Aorta (tissue), 4 donors: ENCODE results near the gene GNRH2. TPM values are rescaled to one million over a fixed set of nuclear protein-coding genes. Genes with fewer than 3 reads are reported as not detected.

Experiments
- polyA plus RNA-seq, 2 donors: library from polyadenylated mRNA; stranded (reverse); fragments of 200-250 nt; gene quantifications; one replicate each; pipeline ENCODE4 v1.2.3, GENCODE V29; 2013
- total RNA-seq, 2 donors: library from RNA; stranded (reverse); fragmentation: NEBNext Ultra II Directional; extraction: Animal tissue kit (Norgen Biotek cat#: 25700); gene quantifications; one replicate each; pipeline ENCODE4 v1.2.1, GENCODE V29; 2021
- donor health status: healthy with polysubstance abuse.
- donor health status: Bipolar disorder and iron deficiency.
- donor health status: DM: no; HTN: no; CAD: no.
- donor health status: DM: yes; HTN: yes; CAD: no.

GNRH2 gene
- total and polyA plus RNA-seq, 4 donors: 0.49 to 0.69 TPM; not detected in 2

Other genes starting within 250 kb of the GNRH2 start
- gene CPXM1, start 243.0 kb upstream of the GNRH2 start, total RNA-seq: 1 to 10 TPM; 3.4 to 3.7 TPM
- gene CPXM1, start 243.0 kb upstream of the GNRH2 start, polyA plus RNA-seq: under 1 TPM in 1 of 2 donors, not detected in 1; 0.23 TPM
- gene C20orf141, start 228.6 kb upstream of the GNRH2 start, total RNA-seq: not detected
- gene C20orf141, start 228.6 kb upstream of the GNRH2 start, polyA plus RNA-seq: not detected
- gene TMEM239, start 227.3 kb upstream of the GNRH2 start, total RNA-seq: not detected
- not detected for gene TMEM239, start 227.3 kb upstream of the GNRH2 start, polyA plus RNA-seq
- gene PCED1A, start 203.0 kb upstream of the GNRH2 start, total RNA-seq: 10 to 100 TPM; 28.4 to 50.7 TPM
- 100 to 1,000 TPM in 1 of 2 donors, 10 to 100 TPM in 1; 19.2 to 178 TPM for gene PCED1A, start 203.0 kb upstream of the GNRH2 start, polyA plus RNA-seq
- gene VPS16, start 202.9 kb upstream of the GNRH2 start, total RNA-seq: 10 to 100 TPM; 29.5 to 51.2 TPM
- gene VPS16, start 202.9 kb upstream of the GNRH2 start, polyA plus RNA-seq: 100 to 1,000 TPM in 1 of 2 donors, 1 to 10 TPM in 1; 9.1 to 102 TPM
- gene PTPRA, start 170.1 kb upstream of the GNRH2 start, total RNA-seq: 10 to 100 TPM; 60.2 to 69.7 TPM
- gene PTPRA, start 170.1 kb upstream of the GNRH2 start, polyA plus RNA-seq: 10 to 100 TPM; 15.9 to 38.7 TPM
- 10 to 100 TPM; 19.6 to 23.5 TPM for gene MRPS26, start 2.4 kb downstream of the GNRH2 start, total RNA-seq
- gene MRPS26, start 2.4 kb downstream of the GNRH2 start, polyA plus RNA-seq: 10 to 100 TPM; 34.8 to 50.5 TPM
- gene OXT, start 28.0 kb downstream of the GNRH2 start, total RNA-seq: not detected
- 1 to 10 TPM; 2.2 to 6.3 TPM for gene OXT, start 28.0 kb downstream of the GNRH2 start, polyA plus RNA-seq
- gene AVP, start 41.1 kb downstream of the GNRH2 start, total RNA-seq: not detected
- gene AVP, start 41.1 kb downstream of the GNRH2 start, polyA plus RNA-seq: not detected
- gene FASTKD5, start 116.2 kb downstream of the GNRH2 start, total RNA-seq: 10 to 100 TPM; 10.3 to 10.9 TPM
- gene FASTKD5, start 116.2 kb downstream of the GNRH2 start, polyA plus RNA-seq: 1 to 10 TPM; 4.4 to 9.8 TPM
- gene UBOX5, start 116.2 kb downstream of the GNRH2 start, total RNA-seq: 1 to 10 TPM; 5.4 to 8.5 TPM
- gene UBOX5, start 116.2 kb downstream of the GNRH2 start, polyA plus RNA-seq: 1 to 10 TPM; 1.6 to 4.2 TPM
- 1 to 10 TPM; 9.5 to 9.9 TPM for gene LZTS3, start 129.9 kb downstream of the GNRH2 start, total RNA-seq
- 1 to 10 TPM; 3.3 to 6.5 TPM for gene LZTS3, start 129.9 kb downstream of the GNRH2 start, polyA plus RNA-seq
- gene DDRGK1, start 161.1 kb downstream of the GNRH2 start, total RNA-seq: 10 to 100 TPM; 40.5 to 49.5 TPM
- 10 to 100 TPM; 42.8 to 81.0 TPM for gene DDRGK1, start 161.1 kb downstream of the GNRH2 start, polyA plus RNA-seq
- 10 to 100 TPM; 25.9 to 31.1 TPM for gene ITPA, start 165.9 kb downstream of the GNRH2 start, total RNA-seq
- gene ITPA, start 165.9 kb downstream of the GNRH2 start, polyA plus RNA-seq: 10 to 100 TPM; 26.7 to 72.4 TPM
- gene SLC4A11, start 195.6 kb downstream of the GNRH2 start, total RNA-seq: under 1 TPM; 0.29 to 0.63 TPM
- gene SLC4A11, start 195.6 kb downstream of the GNRH2 start, polyA plus RNA-seq: under 1 TPM in 1 of 2 donors, not detected in 1; 0.23 TPM